ENCODE measurements around the gene FAH.

DNA sequence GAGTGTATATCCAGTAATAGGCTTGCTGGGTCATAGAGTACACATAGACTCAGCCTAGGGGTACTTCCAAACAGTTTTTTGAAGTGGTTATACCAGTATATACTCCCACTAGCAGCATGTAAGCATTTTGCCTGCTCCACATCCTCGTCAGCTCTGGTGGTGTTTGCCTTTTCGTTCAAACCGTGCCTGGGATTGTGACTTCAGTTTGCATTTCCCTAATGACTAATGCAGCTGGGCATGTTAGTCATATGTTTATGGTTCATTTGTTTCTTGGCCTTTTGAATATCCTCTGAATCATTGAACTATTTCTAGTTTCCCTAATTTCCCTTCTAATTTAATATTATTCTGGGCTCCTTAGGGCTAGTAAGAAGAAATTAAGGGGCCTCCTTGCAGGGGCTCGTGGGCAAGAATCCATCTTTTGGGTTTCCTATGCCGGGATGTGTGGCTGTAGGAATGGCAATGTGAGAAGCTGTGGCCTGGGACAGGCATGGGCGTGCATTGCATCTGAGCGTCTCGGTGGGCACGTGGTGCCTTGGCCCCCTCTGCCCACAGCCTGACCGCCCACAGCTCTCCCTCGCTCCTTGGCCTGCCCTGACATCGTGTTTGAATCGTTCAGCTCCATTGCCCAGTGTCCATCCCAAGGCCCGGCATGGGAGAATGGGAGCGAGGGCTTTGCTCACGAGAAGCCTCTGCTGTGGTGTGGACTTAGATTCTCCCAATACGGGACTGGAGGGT is 26.4 kb downstream of the FAH start:
- TF ChIP-seq, protein P1, sequence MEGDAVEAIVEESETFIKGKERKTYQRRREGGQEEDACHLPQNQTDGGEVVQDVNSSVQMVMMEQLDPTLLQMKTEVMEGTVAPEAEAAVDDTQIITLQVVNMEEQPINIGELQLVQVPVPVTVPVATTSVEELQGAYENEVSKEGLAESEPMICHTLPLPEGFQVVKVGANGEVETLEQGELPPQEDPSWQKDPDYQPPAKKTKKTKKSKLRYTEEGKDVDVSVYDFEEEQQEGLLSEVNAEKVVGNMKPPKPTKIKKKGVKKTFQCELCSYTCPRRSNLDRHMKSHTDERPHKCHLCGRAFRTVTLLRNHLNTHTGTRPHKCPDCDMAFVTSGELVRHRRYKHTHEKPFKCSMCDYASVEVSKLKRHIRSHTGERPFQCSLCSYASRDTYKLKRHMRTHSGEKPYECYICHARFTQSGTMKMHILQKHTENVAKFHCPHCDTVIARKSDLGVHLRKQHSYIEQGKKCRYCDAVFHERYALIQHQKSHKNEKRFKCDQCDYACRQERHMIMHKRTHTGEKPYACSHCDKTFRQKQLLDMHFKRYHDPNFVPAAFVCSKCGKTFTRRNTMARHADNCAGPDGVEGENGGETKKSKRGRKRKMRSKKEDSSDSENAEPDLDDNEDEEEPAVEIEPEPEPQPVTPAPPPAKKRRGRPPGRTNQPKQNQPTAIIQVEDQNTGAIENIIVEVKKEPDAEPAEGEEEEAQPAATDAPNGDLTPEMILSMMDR (conservative IDR thresholded peaks at IDR 0.05; ENCODE audit: low read depth in 2 of 2): no peak
- TF ChIP-seq EZH2 (IDR thresholded peaks at IDR 0.05; ENCODE audit: low read depth, unreplicated experiment) (no peak), CREB1 (CRISPR knock-in tag; IDR thresholded peaks at IDR 0.05; ENCODE audit: low read depth) (no peak), JUNB (IDR thresholded peaks at IDR 0.05; ENCODE audit: unreplicated experiment) (no peak)
- TF ChIP-seq, protein P2, sequence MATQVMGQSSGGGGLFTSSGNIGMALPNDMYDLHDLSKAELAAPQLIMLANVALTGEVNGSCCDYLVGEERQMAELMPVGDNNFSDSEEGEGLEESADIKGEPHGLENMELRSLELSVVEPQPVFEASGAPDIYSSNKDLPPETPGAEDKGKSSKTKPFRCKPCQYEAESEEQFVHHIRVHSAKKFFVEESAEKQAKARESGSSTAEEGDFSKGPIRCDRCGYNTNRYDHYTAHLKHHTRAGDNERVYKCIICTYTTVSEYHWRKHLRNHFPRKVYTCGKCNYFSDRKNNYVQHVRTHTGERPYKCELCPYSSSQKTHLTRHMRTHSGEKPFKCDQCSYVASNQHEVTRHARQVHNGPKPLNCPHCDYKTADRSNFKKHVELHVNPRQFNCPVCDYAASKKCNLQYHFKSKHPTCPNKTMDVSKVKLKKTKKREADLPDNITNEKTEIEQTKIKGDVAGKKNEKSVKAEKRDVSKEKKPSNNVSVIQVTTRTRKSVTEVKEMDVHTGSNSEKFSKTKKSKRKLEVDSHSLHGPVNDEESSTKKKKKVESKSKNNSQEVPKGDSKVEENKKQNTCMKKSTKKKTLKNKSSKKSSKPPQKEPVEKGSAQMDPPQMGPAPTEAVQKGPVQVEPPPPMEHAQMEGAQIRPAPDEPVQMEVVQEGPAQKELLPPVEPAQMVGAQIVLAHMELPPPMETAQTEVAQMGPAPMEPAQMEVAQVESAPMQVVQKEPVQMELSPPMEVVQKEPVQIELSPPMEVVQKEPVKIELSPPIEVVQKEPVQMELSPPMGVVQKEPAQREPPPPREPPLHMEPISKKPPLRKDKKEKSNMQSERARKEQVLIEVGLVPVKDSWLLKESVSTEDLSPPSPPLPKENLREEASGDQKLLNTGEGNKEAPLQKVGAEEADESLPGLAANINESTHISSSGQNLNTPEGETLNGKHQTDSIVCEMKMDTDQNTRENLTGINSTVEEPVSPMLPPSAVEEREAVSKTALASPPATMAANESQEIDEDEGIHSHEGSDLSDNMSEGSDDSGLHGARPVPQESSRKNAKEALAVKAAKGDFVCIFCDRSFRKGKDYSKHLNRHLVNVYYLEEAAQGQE (IDR thresholded peaks at IDR 0.05; ENCODE audit: unreplicated experiment): no peak
